ENCODE measurements around the gene TMEM132A. TPM values are rescaled to one million over a fixed set of nuclear protein-coding genes. Genes with fewer than 3 reads are reported as not detected.

The TMEM132A gene
- total RNA-seq, 1 experiment from 2014 or later = 95.5 TPM

DNA sequence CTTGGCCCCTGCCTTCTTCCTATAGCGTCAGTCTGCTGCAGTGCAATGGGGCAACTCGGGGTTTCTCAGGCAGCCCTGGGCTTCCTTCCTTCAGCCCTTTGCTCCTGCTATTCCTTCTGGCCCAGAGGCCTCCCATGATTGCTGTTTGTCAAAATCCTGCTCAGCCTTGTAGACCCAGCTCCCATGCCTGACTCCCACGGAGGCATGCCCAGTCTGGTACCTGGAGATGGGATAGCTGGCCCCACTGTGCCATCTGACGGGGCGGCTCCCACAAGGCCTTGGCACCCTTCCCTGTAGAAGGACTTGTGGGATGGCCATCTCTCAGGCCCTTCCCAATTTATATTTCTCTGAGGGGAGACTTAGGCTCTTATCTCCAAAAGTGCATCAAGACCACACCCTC, 46.6 kb downstream of the TMEM132A start:
- Histone ChIP-seq H4K5ac (ENCODE audit: insufficient read length, low read depth, low read length) (no peak overlapping the region), H3K9me3 (ENCODE audit: control insufficient read depth, low read depth, low read length) (no peaks in the 10 kb centered on the region), H3K4me2 (ENCODE audit: insufficient read depth, insufficient read length, low read length) (no peak overlapping the region), H2BK120ac (ENCODE audit: low read depth, low read length, poor library complexity, severe bottlenecking) (no peak overlapping the region), H3K23me2 (ENCODE audit: insufficient read length, low read depth, low read length, poor library complexity, severe bottlenecking) (no peaks in the 10 kb centered on the region), H2BK15ac (ENCODE audit: low read depth, low read length) (no peak overlapping the region), H3T11ph (ENCODE audit: low read length) (no peak overlapping the region), H3K27ac (ENCODE audit: insufficient read length, low read depth, low read length) (no peak overlapping the region), H3K4ac (ENCODE audit: low read depth, low read length) (no peak overlapping the region), H4K91ac (ENCODE audit: insufficient read length, low read depth, low read length) (no peak overlapping the region), H3K9ac (ENCODE audit: extremely low read depth, insufficient read length, low read length) (no peak overlapping the region), H3K27me3 (ENCODE audit: insufficient read depth, low read length) (no peaks in the 10 kb centered on the region), H3K23ac (ENCODE audit: insufficient read length, low read depth, low read length) (no peak overlapping the region), H3K79me2 (ENCODE audit: insufficient read depth, low read length) (no peaks in the 10 kb centered on the region), H3K14ac (ENCODE audit: insufficient read depth, low read length) (no peak overlapping the region), H2BK12ac (ENCODE audit: insufficient read length, low read depth, low read length) (no peak overlapping the region), H3K4me1 (ENCODE audit: insufficient read depth, low read length) (no peaks in the 10 kb centered on the region), H2AFZ (ENCODE audit: low read length) (no peak overlapping the region), H4K8ac (replicated peaks; ENCODE audit: insufficient read length, low read depth, low read length) (no peak overlapping the region), H3K18ac (ENCODE audit: insufficient read length, low read depth, low read length) (no peak overlapping the region), H2AK5ac (ENCODE audit: insufficient read length, low read length) (no peak overlapping the region), H2BK20ac (ENCODE audit: low read depth, low read length, poor library complexity, severe bottlenecking) (no peak overlapping the region), H2BK5ac (ENCODE audit: insufficient read length, low read length) (no peak overlapping the region), H3K56ac (ENCODE audit: insufficient read length, low read depth, low read length) (no peak overlapping the region), H3K79me1 (ENCODE audit: insufficient read depth, low read depth, low read length, poor library complexity, severe bottlenecking) (no peaks in the 10 kb centered on the region), H4K20me1 (ENCODE audit: control insufficient read depth, insufficient read depth, insufficient read length) (no peaks in the 10 kb centered on the region)
- TF ChIP-seq, protein P1, sequence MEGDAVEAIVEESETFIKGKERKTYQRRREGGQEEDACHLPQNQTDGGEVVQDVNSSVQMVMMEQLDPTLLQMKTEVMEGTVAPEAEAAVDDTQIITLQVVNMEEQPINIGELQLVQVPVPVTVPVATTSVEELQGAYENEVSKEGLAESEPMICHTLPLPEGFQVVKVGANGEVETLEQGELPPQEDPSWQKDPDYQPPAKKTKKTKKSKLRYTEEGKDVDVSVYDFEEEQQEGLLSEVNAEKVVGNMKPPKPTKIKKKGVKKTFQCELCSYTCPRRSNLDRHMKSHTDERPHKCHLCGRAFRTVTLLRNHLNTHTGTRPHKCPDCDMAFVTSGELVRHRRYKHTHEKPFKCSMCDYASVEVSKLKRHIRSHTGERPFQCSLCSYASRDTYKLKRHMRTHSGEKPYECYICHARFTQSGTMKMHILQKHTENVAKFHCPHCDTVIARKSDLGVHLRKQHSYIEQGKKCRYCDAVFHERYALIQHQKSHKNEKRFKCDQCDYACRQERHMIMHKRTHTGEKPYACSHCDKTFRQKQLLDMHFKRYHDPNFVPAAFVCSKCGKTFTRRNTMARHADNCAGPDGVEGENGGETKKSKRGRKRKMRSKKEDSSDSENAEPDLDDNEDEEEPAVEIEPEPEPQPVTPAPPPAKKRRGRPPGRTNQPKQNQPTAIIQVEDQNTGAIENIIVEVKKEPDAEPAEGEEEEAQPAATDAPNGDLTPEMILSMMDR (conservative IDR thresholded peaks at IDR 0.05) = no peak
- Mint-ChIP-seq H3K36me3 (ENCODE audit: insufficient read depth in 1 of 3, low read depth in 3 of 3) (peaks cover 0 to 7% (median 6%) of the 10 kb centered on the region in 3 experiments; a peak in 5 of 7 replicates), H3K9me3 (peaks cover 12 to 22% of the 10 kb centered on the region in 2 experiments), H3K4me3 (no peak overlapping the region), H3K27ac (no peak overlapping the region), H3K4me1 (no peaks in the 10 kb centered on the region), H3K27me3 (ENCODE audit: low read depth) (peaks cover 29% of the 10 kb centered on the region)
- no CpG with 5 or more reads among the region's 5 CpGs for WGBS (ENCODE audit: extremely low coverage, insufficient read length, low lambda C conversion rate)
- DNase-seq = no peak
